IMR-90 (cell line): ENCODE results near the gene TBCD. TPM values are rescaled to one million over a fixed set of nuclear protein-coding genes. Genes with fewer than 3 reads are reported as not detected.

ENCODE experiments used
- ATAC-seq: fragments of 200-7000 bp; cut with Tn5 transposase; 2 replicates; pipeline ENCODE4 v1.9.1; 2020; ENCODE audit warnings: low read depth, mild to moderate bottlenecking, moderate library complexity
- BruUV-seq: library from RNA; stranded (reverse); fragments of 400-500 nt; replicated peaks from 2 replicates; lab custom pipeline; 2021; lab: Mats Ljungman, UMichigan
- CTCF ChIA-PET: fragments of 300-600 bp; formaldehyde crosslinking; extraction: SDS; loops from one replicate; lab custom pipeline; 2021; ENCODE audit warnings: antibody characterized with exemption; lab: Yijun Ruan, JAX
- POLR2A ChIA-PET: fragments of 300-600 bp; sonication (Branson Sonifier 250); formaldehyde crosslinking; loops from one replicate; lab custom pipeline; 2022; ENCODE audit warnings: antibody characterized with exemption; ENCODE audit not compliant: unreplicated experiment; lab: Charles Lee
- DNase-seq: peaks from one replicate; pipeline ENCODE4 v3.0.0; 2013
- H2AFZ ChIP-seq: replicated peaks from 2 replicates; pipeline ENCODE3; 2013; ENCODE audit warnings: low read length, mild to moderate bottlenecking; ENCODE audit not compliant: poor library complexity
- H2AK5ac ChIP-seq: 2 replicates; pipeline ENCODE4 v1.6.1; 2013; ENCODE audit warnings: low read depth, low read length, inconsistent platforms
- H2AK9ac ChIP-seq: replicated peaks from 2 replicates; pipeline ENCODE3; 2013; ENCODE audit warnings: mild to moderate bottlenecking, low read depth, low read length, moderate library complexity; ENCODE audit not compliant: poor library complexity
- H2BK120ac ChIP-seq: 2 replicates; pipeline ENCODE4 v1.6.1; 2013; ENCODE audit warnings: low read depth, low read length, inconsistent platforms
- H2BK15ac ChIP-seq: 3 replicates; pipeline ENCODE4 v1.6.1; 2013; ENCODE audit warnings: low read depth, low read length, inconsistent platforms
- H2BK20ac ChIP-seq: 2 replicates; pipeline ENCODE4 v1.6.1; 2013; ENCODE audit warnings: low read depth, mild to moderate bottlenecking, inconsistent platforms, low read length, moderate library complexity
- H2BK5ac ChIP-seq: 2 replicates; pipeline ENCODE4 v1.6.1; 2013; ENCODE audit warnings: mild to moderate bottlenecking, low read depth, low read length, inconsistent platforms; ENCODE audit not compliant: poor library complexity, severe bottlenecking
- H3K14ac ChIP-seq: replicated peaks from 2 replicates; pipeline ENCODE4 v1.6.1; 2013; ENCODE audit warnings: low read depth, low read length, inconsistent platforms
- H3K18ac ChIP-seq: 2 replicates; pipeline ENCODE4 v1.6.1; 2013; ENCODE audit warnings: low read depth, low read length, control low read depth
- H3K23ac ChIP-seq: 2 replicates; pipeline ENCODE4 v1.6.1; 2013; ENCODE audit warnings: low read depth, low read length, inconsistent platforms
- H3K27ac ChIP-seq: 2 replicates; pipeline ENCODE4 v1.5.1; 2013; ENCODE audit warnings: mild to moderate bottlenecking, control low read depth, low read length; ENCODE audit not compliant: insufficient read depth
- H3K27me3 ChIP-seq: 2 replicates; pipeline ENCODE4 v1.6.1; 2013; ENCODE audit warnings: low read length; ENCODE audit not compliant: control insufficient read depth, insufficient read depth
- H3K36me3 ChIP-seq: 2 replicates; pipeline ENCODE4 v1.6.1; 2013; ENCODE audit warnings: low read length, mixed read lengths; ENCODE audit not compliant: control insufficient read depth, insufficient read depth
- H3K4ac ChIP-seq: 2 replicates; pipeline ENCODE4 v1.6.1; 2013; ENCODE audit warnings: low read depth, low read length, inconsistent platforms
- H3K4me1 ChIP-seq: 2 replicates; pipeline ENCODE4 v1.6.1; 2013; ENCODE audit warnings: low read length, mixed read lengths; ENCODE audit not compliant: control insufficient read depth, insufficient read depth
- H3K4me2 ChIP-seq: 2 replicates; pipeline ENCODE4 v1.6.1; 2013; ENCODE audit warnings: low read depth, mild to moderate bottlenecking, control low read depth, low read length, moderate library complexity
- H3K4me3 ChIP-seq: 2 replicates; pipeline ENCODE4 v1.5.1; 2013; ENCODE audit warnings: low read depth, mild to moderate bottlenecking, control low read depth, low read length, moderate library complexity; ENCODE audit not compliant: insufficient read depth
- H3K56ac ChIP-seq: 2 replicates; pipeline ENCODE4 v1.6.1; 2013; ENCODE audit warnings: low read length, inconsistent platforms; ENCODE audit not compliant: insufficient read depth; ENCODE audit errors: extremely low read depth
- H3K79me1 ChIP-seq, 2 experiments: 2 replicates each; pipeline ENCODE4 v1.6.1; 2013; ENCODE audit warnings: low read length in 2 of 2, inconsistent platforms in 1 of 2, low read depth in 1 of 2
- H3K9ac ChIP-seq: 2 replicates; pipeline ENCODE4 v1.6.1; 2013; ENCODE audit warnings: low read depth, low read length, control low read depth
- H3K9me1 ChIP-seq: 2 replicates; pipeline ENCODE4 v1.6.1; 2013; ENCODE audit warnings: low read length, inconsistent platforms; ENCODE audit not compliant: insufficient read depth
- H3K9me3 ChIP-seq: 2 replicates; pipeline ENCODE4 v1.6.1; 2013; ENCODE audit warnings: low read length; ENCODE audit not compliant: control insufficient read depth, insufficient read depth
- H4K20me1 ChIP-seq: 2 replicates; pipeline ENCODE4 v1.6.1; 2013; ENCODE audit warnings: low read length, inconsistent platforms; ENCODE audit not compliant: insufficient read depth
- H4K5ac ChIP-seq: 2 replicates; pipeline ENCODE4 v1.6.1; 2013; ENCODE audit warnings: mild to moderate bottlenecking, low read depth, low read length, control low read depth
- H4K8ac ChIP-seq, 2 experiments: 2 replicates each; pipeline ENCODE4 v1.6.1; 2013; ENCODE audit warnings: low read depth in 2 of 2, low read length in 2 of 2, control low read depth in 1 of 2, inconsistent platforms in 1 of 2
- H4K91ac ChIP-seq: 2 replicates; pipeline ENCODE4 v1.6.1; 2013; ENCODE audit warnings: low read depth, low read length, inconsistent platforms; ENCODE audit not compliant: insufficient read depth
- BHLHE40 ChIP-seq: fragments of 150-350 bp; IDR thresholded peaks from 2 replicates; pipeline ENCODE4 v1.6.1; 2016; ENCODE audit warnings: mild to moderate bottlenecking, low read depth, low read length
- CEBPB ChIP-seq: IDR thresholded peaks from 2 replicates; pipeline ENCODE4 v1.6.1; 2012; ENCODE audit warnings: low read depth, low read length, improper control_type of control experiment
- CHD1 ChIP-seq: IDR thresholded peaks from 2 replicates; pipeline ENCODE4 v1.6.1; 2012; ENCODE audit warnings: low read depth, low read length, improper control_type of control experiment
- MAFK ChIP-seq: IDR thresholded peaks from 2 replicates; pipeline ENCODE4 v1.6.1; 2012; ENCODE audit warnings: low read depth, low read length, improper control_type of control experiment
- MAZ ChIP-seq: IDR thresholded peaks from 2 replicates; pipeline ENCODE4 v1.6.1; 2012; ENCODE audit warnings: low read depth, mild to moderate bottlenecking, low read length, improper control_type of control experiment, moderate library complexity, borderline replicate concordance
- MXI1 ChIP-seq: IDR thresholded peaks from 2 replicates; pipeline ENCODE4 v1.6.1; 2012; ENCODE audit warnings: low read depth, mild to moderate bottlenecking, low read length, moderate library complexity, borderline replicate concordance
- NFE2L2 ChIP-seq: fragments of 150-350 bp; IDR thresholded peaks from 2 replicates; pipeline ENCODE4 v1.6.1; 2016; ENCODE audit warnings: low read depth, mild to moderate bottlenecking, low read length
- POLR2A ChIP-seq: IDR thresholded peaks from 2 replicates; pipeline ENCODE4 v1.6.1; 2012; ENCODE audit warnings: mild to moderate bottlenecking, low read depth, low read length
- RAD21 ChIP-seq: IDR thresholded peaks from 2 replicates; pipeline ENCODE4 v1.6.1; 2012; ENCODE audit warnings: low read length, improper control_type of control experiment
- RFX5 ChIP-seq: IDR thresholded peaks from 2 replicates; pipeline ENCODE4 v1.8.0; 2012; ENCODE audit warnings: low read depth, mild to moderate bottlenecking, low read length, moderate library complexity
- SMC3 ChIP-seq: fragments of 150-350 bp; IDR thresholded peaks from 2 replicates; pipeline ENCODE4 v1.6.1; 2016; ENCODE audit warnings: low read depth, mild to moderate bottlenecking, antibody characterized with exemption, low read length, moderate library complexity
- WGBS, 2 experiments: methylation state at CpG; one replicate each; pipeline versions ENCODE4 v1.1.5 to v1.1.7; 2013; ENCODE audit warnings: missing lambda C conversion rate in 2 of 2; ENCODE audit not compliant: insufficient read length in 1 of 2; ENCODE audit errors: extremely low coverage in 2 of 2; 5-methylcytosine and 5-hydroxymethylcytosine counted together
- dilution Hi-C: fragments of 300-500 bp; cut with HindIII; formaldehyde crosslinking; loops from one replicate; pipeline ENCODE4 v1.14.3; 2018; ENCODE audit warnings: low sequenced_read_pairs; ENCODE audit not compliant: unreplicated experiment
- in situ Hi-C: fragments of 300-500 bp; cut with MboI; formaldehyde crosslinking; loops from 3 replicates; pipeline ENCODE4 v1.14.3; 2019; ENCODE audit warnings: low sequenced_read_pairs, inconsistent platforms, mixed read lengths
- intact Hi-C: fragments of 100-400 bp; cut with micrococcal nuclease; formaldehyde crosslinking; loops from 2 replicates; pipeline ENCODE4 v1.10.0; 2022
- polyA plus RNA-seq, 3 experiments: library from polyadenylated mRNA; depleted of rRNA; stranded (reverse); fragments of >200 nt; gene quantifications; 2 replicates each; pipeline ENCODE4 v1.2.3, GENCODE V29; 2012; ENCODE audit warnings: low replicate concordance in 1 of 3
- total RNA-seq: library from RNA; depleted of rRNA; stranded (reverse); fragments of >200 nt; gene quantifications from 2 replicates; pipeline ENCODE4 v1.2.3, GENCODE V29; 2012
- TF ChIP-seq, protein P1 (sequence below): fragments of 150-350 bp; IDR thresholded peaks from 2 replicates; pipeline ENCODE4 v1.6.1; 2016; ENCODE audit warnings: low read depth, mild to moderate bottlenecking, low read length, moderate library complexity, borderline replicate concordance
- TF ChIP-seq, protein P2 (sequence below): fragments of 150-350 bp; IDR thresholded peaks from 2 replicates; pipeline ENCODE4 v1.6.1; 2017; ENCODE audit warnings: mild to moderate bottlenecking, antibody characterized with exemption, low read length, low read depth
- TF ChIP-seq, protein P3 (sequence below): conservative IDR thresholded peaks from 2 replicates; pipeline ENCODE4 v1.5.1; 2012; ENCODE audit warnings: mild to moderate bottlenecking, low read depth, low read length, improper control_type of control experiment

Gene TBCD
- total and polyA plus RNA-seq, 2 of the 4 experiments (the other 2 are of a cell fraction), result 21.9 to 54.5 TPM

GRCh38 chr17:82867763-82868325, 116.0 kb downstream of the TBCD start:
- peaks cover 9 to 59% of the 10 kb centered on the region in 2 experiments for H3K79me1 ChIP-seq
- H3K9ac ChIP-seq, result no peak overlapping the region
- no peaks in the 10 kb centered on the region for H3K27me3 ChIP-seq
- H3K4me3 ChIP-seq, result no peak overlapping the region
- ATAC-seq (no peak), DNase-seq (no peak)
- no peak overlapping the region for H3K4me2 ChIP-seq
- H3K14ac ChIP-seq, result no peak overlapping the region
- no peak for TF ChIP-seq MXI1
- no peak for TF ChIP-seq CEBPB
- no peak for TF ChIP-seq SMC3
- no peak for TF ChIP-seq MAZ
- TF ChIP-seq BHLHE40, result no peak
- no peak for TF ChIP-seq NFE2L2
- no peak for TF ChIP-seq RAD21
- no peak for TF ChIP-seq CHD1
- TF ChIP-seq, protein P1, sequence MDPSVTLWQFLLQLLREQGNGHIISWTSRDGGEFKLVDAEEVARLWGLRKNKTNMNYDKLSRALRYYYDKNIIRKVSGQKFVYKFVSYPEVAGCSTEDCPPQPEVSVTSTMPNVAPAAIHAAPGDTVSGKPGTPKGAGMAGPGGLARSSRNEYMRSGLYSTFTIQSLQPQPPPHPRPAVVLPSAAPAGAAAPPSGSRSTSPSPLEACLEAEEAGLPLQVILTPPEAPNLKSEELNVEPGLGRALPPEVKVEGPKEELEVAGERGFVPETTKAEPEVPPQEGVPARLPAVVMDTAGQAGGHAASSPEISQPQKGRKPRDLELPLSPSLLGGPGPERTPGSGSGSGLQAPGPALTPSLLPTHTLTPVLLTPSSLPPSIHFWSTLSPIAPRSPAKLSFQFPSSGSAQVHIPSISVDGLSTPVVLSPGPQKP, result no peak
- no peak for TF ChIP-seq RFX5
- TF ChIP-seq, protein P2, sequence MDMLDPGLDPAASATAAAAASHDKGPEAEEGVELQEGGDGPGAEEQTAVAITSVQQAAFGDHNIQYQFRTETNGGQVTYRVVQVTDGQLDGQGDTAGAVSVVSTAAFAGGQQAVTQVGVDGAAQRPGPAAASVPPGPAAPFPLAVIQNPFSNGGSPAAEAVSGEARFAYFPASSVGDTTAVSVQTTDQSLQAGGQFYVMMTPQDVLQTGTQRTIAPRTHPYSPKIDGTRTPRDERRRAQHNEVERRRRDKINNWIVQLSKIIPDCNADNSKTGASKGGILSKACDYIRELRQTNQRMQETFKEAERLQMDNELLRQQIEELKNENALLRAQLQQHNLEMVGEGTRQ, result no peak
- no peak for TF ChIP-seq MAFK
- no peak for TF ChIP-seq POLR2A
- TF ChIP-seq, protein P3, sequence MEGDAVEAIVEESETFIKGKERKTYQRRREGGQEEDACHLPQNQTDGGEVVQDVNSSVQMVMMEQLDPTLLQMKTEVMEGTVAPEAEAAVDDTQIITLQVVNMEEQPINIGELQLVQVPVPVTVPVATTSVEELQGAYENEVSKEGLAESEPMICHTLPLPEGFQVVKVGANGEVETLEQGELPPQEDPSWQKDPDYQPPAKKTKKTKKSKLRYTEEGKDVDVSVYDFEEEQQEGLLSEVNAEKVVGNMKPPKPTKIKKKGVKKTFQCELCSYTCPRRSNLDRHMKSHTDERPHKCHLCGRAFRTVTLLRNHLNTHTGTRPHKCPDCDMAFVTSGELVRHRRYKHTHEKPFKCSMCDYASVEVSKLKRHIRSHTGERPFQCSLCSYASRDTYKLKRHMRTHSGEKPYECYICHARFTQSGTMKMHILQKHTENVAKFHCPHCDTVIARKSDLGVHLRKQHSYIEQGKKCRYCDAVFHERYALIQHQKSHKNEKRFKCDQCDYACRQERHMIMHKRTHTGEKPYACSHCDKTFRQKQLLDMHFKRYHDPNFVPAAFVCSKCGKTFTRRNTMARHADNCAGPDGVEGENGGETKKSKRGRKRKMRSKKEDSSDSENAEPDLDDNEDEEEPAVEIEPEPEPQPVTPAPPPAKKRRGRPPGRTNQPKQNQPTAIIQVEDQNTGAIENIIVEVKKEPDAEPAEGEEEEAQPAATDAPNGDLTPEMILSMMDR, result no peak
- H2AK9ac ChIP-seq, result no peak overlapping the region
- in situ Hi-C loops (no loop called here), intact Hi-C loops (no loop called here), dilution Hi-C loops (no loop called here)
- no peak overlapping the region for H3K23ac ChIP-seq
- no peak overlapping the region for H2AK5ac ChIP-seq
- H4K5ac ChIP-seq, result no peak overlapping the region
- no peak overlapping the region for H2BK120ac ChIP-seq
- ChIA-PET POLR2A (no interaction called here), CTCF (no interaction called here)
- H3K18ac ChIP-seq, result no peak overlapping the region
- no peak overlapping the region for H2BK15ac ChIP-seq
- H3K9me3 ChIP-seq, result no peaks in the 10 kb centered on the region
- H3K4ac ChIP-seq, result no peak overlapping the region
- H3K36me3 ChIP-seq, result peaks cover 13% of the 10 kb centered on the region
- BruUV-seq, result no TSS peak
- peaks cover 18% of the 10 kb centered on the region for H3K4me1 ChIP-seq
- no peak overlapping the region for H2AFZ ChIP-seq
- no peak overlapping the region for H4K8ac ChIP-seq
- H2BK5ac ChIP-seq, result no peak overlapping the region
- peaks cover 7% of the 10 kb centered on the region for H4K20me1 ChIP-seq
- WGBS, 2 experiments, result 82% methylated on average over 2 of the region's 18 CpGs; no CpG with 5 or more reads in 1 of the 2 experiments
- H4K91ac ChIP-seq, result no peak overlapping the region
- no peak overlapping the region for H3K56ac ChIP-seq
- H3K27ac ChIP-seq, result no peak overlapping the region
- H2BK20ac ChIP-seq, result no peak overlapping the region
- H3K9me1 ChIP-seq, result peaks cover 20% of the 10 kb centered on the region
